ENCODE measurements around the gene SERINC1. TPM values are rescaled to one million over a fixed set of nuclear protein-coding genes. Genes with fewer than 3 reads are reported as not detected.
"Not testable (repeated sequence)": the region's sequence is repeated elsewhere in the genome, so short reads cannot be mapped to it uniquely, and the experiment has no call there.

Gene SERINC1
- 10 to 100 TPM; 47.7 to 72.1 TPM for total RNA-seq

GRCh38 chr6:122471107-122472021, at the start of gene SERINC1:
Gene SERINC1, minus strand, starts transcription at chr6:122471807. Its CDS starts 70 bp downstream, at chr6:122471737.
- Mint-ChIP-seq H3K4me3 (peak within 1 kb of the TSS; percentile 93), H3K36me3 (ENCODE audit: low read depth) (peaks cover 58% of the 10 kb centered on the region), H3K27me3 (no peaks in the 10 kb centered on the region), H3K4me1 (peaks cover 25% of the 10 kb centered on the region), H3K27ac (peak within 1 kb of the TSS; percentile 97), H3K9me3 (no peaks in the 10 kb centered on the region)
- ATAC-seq (replicated peaks) = peak; percentile 98

DNA sequence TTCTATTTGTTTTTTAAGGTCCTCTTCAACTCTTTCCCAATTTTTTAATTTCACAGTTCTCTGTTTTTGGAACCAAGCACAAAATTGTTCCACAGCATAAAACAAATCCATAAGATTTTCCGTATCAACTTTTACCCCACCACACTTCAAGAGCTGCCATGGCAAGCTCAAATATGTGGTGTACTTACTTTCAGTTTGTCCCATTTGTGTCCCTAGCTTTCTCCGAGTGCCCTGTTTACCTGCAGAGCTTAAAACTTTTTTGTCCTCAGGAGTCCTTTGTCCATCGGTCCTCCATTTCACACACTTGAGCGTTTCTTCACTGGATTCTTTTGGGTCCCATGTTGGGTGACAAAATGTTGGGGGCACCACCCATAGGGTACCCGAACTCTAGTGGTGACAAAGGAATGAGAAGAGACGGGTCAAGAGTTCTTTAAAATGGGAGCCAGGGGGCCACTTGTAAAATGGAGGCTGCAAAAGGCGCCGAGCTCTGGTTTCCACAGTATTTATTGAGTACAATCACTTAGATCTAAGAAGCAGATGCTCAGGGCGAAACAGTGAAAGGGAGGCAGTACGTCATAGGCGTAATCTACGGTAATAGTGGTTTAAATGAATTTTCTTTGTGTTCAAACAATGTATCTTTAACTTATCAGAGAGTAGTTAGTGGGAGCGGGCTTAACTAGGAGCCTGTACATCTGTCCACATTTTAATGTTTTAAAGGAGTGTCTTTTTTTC, 39.8 kb upstream of the SERINC1 start:
- no peak overlapping the region for H3K4me3 Mint-ChIP-seq
- peaks cover 7% of the 10 kb centered on the region for H3K27me3 Mint-ChIP-seq
- H3K36me3 Mint-ChIP-seq (ENCODE audit: low read depth) = no peaks in the 10 kb centered on the region
- no peaks in the 10 kb centered on the region for H3K4me1 Mint-ChIP-seq
- ATAC-seq (replicated peaks) = no peak
- no peak overlapping the region for H3K27ac Mint-ChIP-seq
- peaks cover 9% of the 10 kb centered on the region for H3K9me3 Mint-ChIP-seq

- H3K36me3 Mint-ChIP-seq (ENCODE audit: low read depth); ATAC-seq (replicated peaks); H3K27ac Mint-ChIP-seq; H3K27me3 Mint-ChIP-seq; H3K4me1 Mint-ChIP-seq; H3K4me3 Mint-ChIP-seq: not testable (repeated sequence)
- H3K9me3 Mint-ChIP-seq = peaks cover 35% of the 10 kb centered on the region
Measured at GRCh38 chr6:122505170-122505569, 33.6 kb upstream of the SERINC1 start.

DNA sequence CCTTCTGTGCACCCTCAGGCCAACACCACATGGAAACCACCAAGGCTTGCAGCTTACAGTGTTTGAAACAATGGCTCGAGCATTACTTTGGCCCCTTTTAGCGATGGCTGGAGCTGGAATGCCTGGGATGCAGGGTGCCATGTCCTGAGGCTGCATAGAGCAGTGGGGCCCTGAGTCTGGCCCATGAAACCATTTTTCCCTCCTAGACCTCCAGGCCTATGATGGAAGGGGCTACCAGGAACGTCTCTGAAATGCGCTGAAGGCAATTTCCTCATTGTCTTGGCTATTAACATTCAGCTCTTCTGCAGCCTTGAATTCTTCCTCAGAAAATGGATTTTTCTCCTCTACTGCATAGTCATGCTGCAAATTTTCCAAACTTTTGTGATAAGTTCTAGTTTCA, 29.9 kb upstream of the SERINC1 start:
- H3K9me3 Mint-ChIP-seq = peaks cover 38% of the 10 kb centered on the region
- no peak overlapping the region for H3K4me3 Mint-ChIP-seq
- H3K4me1 Mint-ChIP-seq = no peaks in the 10 kb centered on the region
- H3K36me3 Mint-ChIP-seq (ENCODE audit: low read depth) = no peaks in the 10 kb centered on the region
- peaks cover 19% of the 10 kb centered on the region for H3K27me3 Mint-ChIP-seq
- no peak overlapping the region for H3K27ac Mint-ChIP-seq
- no peak for ATAC-seq (replicated peaks)

DNA sequence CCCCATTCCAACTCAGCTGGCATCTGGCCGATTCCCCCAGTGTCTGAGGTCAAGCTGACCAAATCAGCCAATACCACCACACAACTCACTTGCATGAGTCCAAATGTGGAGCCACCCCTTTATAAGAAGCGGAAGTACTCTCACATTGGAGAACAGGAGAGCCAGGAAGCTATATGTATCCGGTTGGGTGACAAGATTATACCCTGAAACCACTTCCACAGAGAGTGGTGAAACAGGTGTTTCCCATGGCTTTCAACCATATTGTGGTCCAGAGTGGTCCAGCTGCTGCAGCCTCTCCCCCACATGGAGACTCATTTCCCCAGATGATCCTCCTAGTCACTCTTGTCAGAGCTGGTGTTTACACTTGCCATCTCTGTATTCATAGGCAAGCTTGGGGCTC, 24.0 kb upstream of the SERINC1 start:
- peak; percentile 43 for ATAC-seq (replicated peaks)

GRCh38 chr6:122494665-122495272, 23.2 kb upstream of the SERINC1 start:
- no peak overlapping the region for H3K27ac Mint-ChIP-seq
- no peak for ATAC-seq (replicated peaks)

More for the DNA sequence above, 24.0 kb upstream of the SERINC1 start:
- Mint-ChIP-seq H3K4me3 (no peak overlapping the region), H3K4me1 (no peaks in the 10 kb centered on the region), H3K27ac (no peak overlapping the region), H3K36me3 (ENCODE audit: low read depth) (no peaks in the 10 kb centered on the region), H3K9me3 (peaks cover 15% of the 10 kb centered on the region), H3K27me3 (peaks cover 23% of the 10 kb centered on the region)

GRCh38 chr6:122491919-122492555, 20.4 kb upstream of the SERINC1 start:
- Mint-ChIP-seq H3K27ac (no peak overlapping the region), H3K9me3 (no peaks in the 10 kb centered on the region), H3K27me3 (peaks cover 4% of the 10 kb centered on the region), H3K4me1 (no peaks in the 10 kb centered on the region), H3K4me3 (no peak overlapping the region), H3K36me3 (ENCODE audit: low read depth) (no peaks in the 10 kb centered on the region)
- peak; percentile 85 for ATAC-seq (replicated peaks)

More at GRCh38 chr6:122494665-122495272, 23.2 kb upstream of the SERINC1 start:
- no peaks in the 10 kb centered on the region for H3K4me1 Mint-ChIP-seq
- H3K27me3 Mint-ChIP-seq = peaks cover 23% of the 10 kb centered on the region
- no peaks in the 10 kb centered on the region for H3K36me3 Mint-ChIP-seq (ENCODE audit: low read depth)
- peaks cover 12% of the 10 kb centered on the region for H3K9me3 Mint-ChIP-seq
- no peak overlapping the region for H3K4me3 Mint-ChIP-seq

DNA sequence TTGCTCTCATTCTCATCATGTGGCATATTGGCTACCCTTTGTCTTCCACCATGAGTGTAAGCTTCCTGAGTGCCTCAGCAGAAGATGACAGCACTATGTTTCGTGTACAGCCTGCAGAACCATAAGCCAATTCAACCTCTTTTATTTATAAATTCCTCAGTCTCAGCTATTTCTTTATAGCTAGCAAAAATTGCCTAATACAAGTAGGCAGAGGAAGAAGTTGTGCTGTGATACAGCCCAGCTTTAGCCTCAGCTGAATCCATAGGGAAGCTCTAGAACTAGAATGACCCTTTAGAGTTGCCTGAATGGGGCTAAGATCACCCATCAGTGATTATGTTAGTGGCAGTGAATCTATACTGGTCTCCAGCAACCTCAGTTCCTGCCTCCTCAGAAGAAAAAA, 19.0 kb upstream of the SERINC1 start:
- H3K4me1 Mint-ChIP-seq = no peaks in the 10 kb centered on the region
- no peaks in the 10 kb centered on the region for H3K9me3 Mint-ChIP-seq
- H3K36me3 Mint-ChIP-seq (ENCODE audit: low read depth) = no peaks in the 10 kb centered on the region
- ATAC-seq (replicated peaks) = no peak
- no peak overlapping the region for H3K4me3 Mint-ChIP-seq
- H3K27ac Mint-ChIP-seq = no peak overlapping the region
- H3K27me3 Mint-ChIP-seq = peaks cover 4% of the 10 kb centered on the region

DNA sequence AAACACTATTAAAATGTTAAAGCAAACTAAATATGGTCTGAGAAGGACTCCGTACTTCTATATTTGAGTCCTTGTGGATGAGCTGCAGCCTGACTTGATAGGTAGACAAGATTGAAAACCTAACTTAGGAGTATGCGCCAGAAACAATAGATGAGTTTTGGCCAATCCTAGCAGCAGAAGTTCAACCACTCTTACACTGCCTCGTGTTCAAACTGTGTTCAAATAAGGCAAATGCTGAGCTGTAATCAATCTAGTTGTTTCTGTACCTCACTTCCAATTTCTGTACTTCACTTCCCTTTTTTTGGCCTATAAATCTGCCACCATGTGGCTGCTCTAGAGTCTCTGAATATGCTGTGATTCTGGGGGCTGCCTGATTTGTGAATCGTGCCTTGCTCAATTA, 13.2 kb upstream of the SERINC1 start:
- Mint-ChIP-seq H3K27me3 (no peaks in the 10 kb centered on the region), H3K4me3 (no peak overlapping the region), H3K36me3 (ENCODE audit: low read depth) (no peaks in the 10 kb centered on the region), H3K27ac (no peak overlapping the region), H3K4me1 (no peaks in the 10 kb centered on the region), H3K9me3 (no peaks in the 10 kb centered on the region)
- ATAC-seq (replicated peaks) = no peak

- no peak for ATAC-seq (replicated peaks)
- H3K4me1 Mint-ChIP-seq = no peaks in the 10 kb centered on the region
- H3K27ac Mint-ChIP-seq = no peak overlapping the region
- no peak overlapping the region for H3K4me3 Mint-ChIP-seq
- no peaks in the 10 kb centered on the region for H3K9me3 Mint-ChIP-seq
- no peaks in the 10 kb centered on the region for H3K27me3 Mint-ChIP-seq
- no peaks in the 10 kb centered on the region for H3K36me3 Mint-ChIP-seq (ENCODE audit: low read depth)
Measured at GRCh38 chr6:122482750-122483080, 11.1 kb upstream of the SERINC1 start.

- no peak overlapping the region for H3K4me3 Mint-ChIP-seq
- no peaks in the 10 kb centered on the region for H3K27me3 Mint-ChIP-seq
- H3K36me3 Mint-ChIP-seq (ENCODE audit: low read depth) = peaks cover 10% of the 10 kb centered on the region
- H3K9me3 Mint-ChIP-seq = no peaks in the 10 kb centered on the region
- no peaks in the 10 kb centered on the region for H3K4me1 Mint-ChIP-seq
- no peak overlapping the region for H3K27ac Mint-ChIP-seq
- no peak for ATAC-seq (replicated peaks)
Measured at GRCh38 chr6:122476131-122476530, 4.5 kb upstream of the SERINC1 start.

DNA sequence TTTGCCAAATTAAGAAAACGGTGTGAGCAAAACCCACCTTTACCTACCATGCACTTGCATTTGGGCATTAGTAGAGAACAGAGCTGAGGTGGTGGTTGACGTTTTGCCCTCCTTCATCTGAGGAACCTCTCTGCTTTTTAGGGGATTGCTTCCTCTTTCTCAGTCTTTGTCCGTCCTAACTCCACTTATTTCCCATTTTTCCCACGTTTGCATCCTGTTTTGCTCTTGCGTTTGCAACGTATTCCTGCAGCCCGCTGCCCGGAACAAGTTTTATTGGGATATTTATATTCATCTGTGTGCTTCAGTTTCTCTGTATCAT, 374 bp upstream of the SERINC1 start:
- peak overlapping the region; percentile 93 for H3K4me3 Mint-ChIP-seq
- peaks cover 52% of the 10 kb centered on the region for H3K36me3 Mint-ChIP-seq (ENCODE audit: low read depth)
- peaks cover 19% of the 10 kb centered on the region for H3K4me1 Mint-ChIP-seq
- H3K9me3 Mint-ChIP-seq = no peaks in the 10 kb centered on the region
- ATAC-seq (replicated peaks) = peak; percentile 53
- H3K27ac Mint-ChIP-seq = peak overlapping the region; percentile 97
- no peaks in the 10 kb centered on the region for H3K27me3 Mint-ChIP-seq

DNA sequence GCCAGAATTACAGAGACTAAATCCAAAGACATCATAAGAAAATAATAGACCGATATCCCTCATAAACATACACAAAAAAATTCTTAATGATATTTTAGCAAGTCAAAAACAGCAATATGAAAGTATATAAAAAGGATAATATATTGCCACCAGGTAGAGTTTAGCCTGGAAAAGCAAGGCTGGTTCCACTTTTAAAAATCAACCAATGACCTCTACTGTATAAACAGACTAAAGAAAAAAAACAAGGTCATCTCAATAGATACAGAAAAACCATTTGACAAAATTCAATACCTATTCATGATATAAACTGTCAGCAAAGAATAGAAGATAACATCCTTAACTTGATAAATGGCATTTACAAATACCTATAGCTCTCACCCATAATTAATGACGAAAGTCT, 9.7 kb downstream of the SERINC1 start:
- Mint-ChIP-seq H3K36me3 (ENCODE audit: low read depth) (peaks cover 79% of the 10 kb centered on the region), H3K27me3 (no peaks in the 10 kb centered on the region), H3K9me3 (no peaks in the 10 kb centered on the region), H3K4me1 (peaks cover 58% of the 10 kb centered on the region), H3K27ac (no peak overlapping the region), H3K4me3 (peak overlapping the region; percentile 8)
- ATAC-seq (replicated peaks) = no peak

DNA sequence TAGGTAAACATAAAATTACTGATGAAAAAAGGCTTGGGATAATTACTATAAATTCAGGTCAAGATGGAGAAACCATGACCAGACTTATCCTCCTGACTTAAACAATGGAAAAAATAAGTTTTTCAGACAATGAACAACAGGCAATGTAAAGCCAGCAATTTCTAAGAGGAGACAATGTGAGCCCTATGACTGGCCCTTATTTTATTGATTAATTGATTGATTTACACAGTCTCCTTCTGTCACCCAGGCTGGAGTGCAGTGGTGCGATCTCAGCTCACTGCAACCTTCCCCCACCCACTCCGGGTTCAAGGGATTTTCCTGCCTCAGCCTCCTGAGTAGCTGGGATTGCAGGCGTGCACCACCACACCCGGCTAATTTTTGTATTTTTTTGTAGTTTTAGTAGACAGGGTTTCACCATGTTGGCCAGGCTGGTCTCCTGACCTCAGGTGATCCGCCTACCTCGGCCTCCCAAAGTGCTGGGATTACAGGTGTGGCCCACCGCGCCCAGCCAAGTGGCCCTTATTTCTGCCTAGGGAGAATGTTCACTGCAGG, 11.7 kb downstream of the SERINC1 start:
- not testable (repeated sequence) for H3K9me3 Mint-ChIP-seq; H3K27me3 Mint-ChIP-seq; ATAC-seq (replicated peaks)
- H3K27ac Mint-ChIP-seq = peak overlapping the region; percentile 64
- H3K4me3 Mint-ChIP-seq = peak overlapping the region; percentile 28
- H3K36me3 Mint-ChIP-seq (ENCODE audit: low read depth) = peaks cover 79% of the 10 kb centered on the region
- H3K4me1 Mint-ChIP-seq = peaks cover 49% of the 10 kb centered on the region
